HFFc6 (cell line): Measurements from ENCODE around the gene RHBDL3. TPM values are rescaled to one million over a fixed set of nuclear protein-coding genes. Genes with fewer than 3 reads are reported as not detected.

Experiments
- DNase-seq: peaks from one replicate; pipeline ENCODE4 v3.0.0-alpha.2; 2018
- H3K27ac Mint-ChIP-seq: 2 replicates; pipeline ENCODE4 v1.8.0; 2020; ENCODE audit warnings: mild to moderate bottlenecking, mixed read lengths
- H3K27me3 Mint-ChIP-seq: 2 replicates; pipeline ENCODE4 v1.8.0; 2021; ENCODE audit warnings: mild to moderate bottlenecking, moderate library complexity, mixed read lengths; ENCODE audit not compliant: insufficient read depth
- H3K36me3 Mint-ChIP-seq: 2 replicates; pipeline ENCODE4 v1.8.0; 2021; ENCODE audit warnings: low read depth, mixed read lengths
- H3K4me1 Mint-ChIP-seq: 2 replicates; pipeline ENCODE4 v1.8.0; 2020; ENCODE audit warnings: low read depth, mixed read lengths
- H3K4me3 Mint-ChIP-seq: 2 replicates; pipeline ENCODE4 v1.8.0; 2020; ENCODE audit warnings: mild to moderate bottlenecking, moderate library complexity, mixed read lengths
- H3K9me3 Mint-ChIP-seq: 2 replicates; pipeline ENCODE4 v1.8.0; 2020; ENCODE audit warnings: mild to moderate bottlenecking, mixed read lengths
- CTCF ChIP-seq: fragments of 200-600 bp; sonication (generic); IDR thresholded peaks from 2 replicates; pipeline ENCODE4 v1.5.0; 2021; ENCODE audit warnings: antibody characterized with exemption, mild to moderate bottlenecking
- microRNA-seq: library from miRNA; unstranded; fragments of <30 nt; microRNA quantifications from one replicate; pipeline ENCODE4, GENCODE V29; 2019
- total RNA-seq, 6 experiments: library from RNA; stranded (reverse); fragmentation: NEBNext Ultra II Directional; extraction: Animal tissue kit (Norgen Biotek cat#: 25700); gene quantifications; 2 replicates in 1 of 6; 3 replicates in 5 of 6; pipeline ENCODE4 v1.2.3, GENCODE V29; 2021

Gene RHBDL3
- total RNA-seq, 6 experiments from 2014 or later: 0.07 TPM; not detected in 5

GRCh38 chr17:32370426-32370825, 104.8 kb downstream of the RHBDL3 start:
- DNase-seq: no peak
- no peak for TF ChIP-seq CTCF
- no peak overlapping the region; the same call in 1 of the 2 replicates for H3K4me3 Mint-ChIP-seq
- peaks cover 29% of the 10 kb centered on the region for H3K36me3 Mint-ChIP-seq
- no peak overlapping the region for H3K27ac Mint-ChIP-seq
- H3K27me3 Mint-ChIP-seq: no peaks in the 10 kb centered on the region
- no peaks in the 10 kb centered on the region for H3K9me3 Mint-ChIP-seq
- peaks cover 18% of the 10 kb centered on the region for H3K4me1 Mint-ChIP-seq

Small RNAs within 50 kb of the gene (microRNA-seq; reads per million reads assigned to microRNA genes)
- gene MIR632: not detected

Other genes starting within 250 kb of the RHBDL3 start
- 10 to 100 TPM; 20.8 to 26.8 (median 23.6) TPM for gene RHOT1, start 123.3 kb upstream of the RHBDL3 start, total RNA-seq
- gene C17orf75, start 76.3 kb downstream of the RHBDL3 start, total RNA-seq: 10 to 100 TPM; 16.4 to 25.9 (median 23.9) TPM
- 100 to 1,000 TPM; 128 to 173 (median 153) TPM for gene ZNF207, start 84.3 kb downstream of the RHBDL3 start, total RNA-seq
- gene PSMD11, start 178.7 kb downstream of the RHBDL3 start, total RNA-seq: 100 to 1,000 TPM; 105 to 121 (median 110) TPM
- gene CDK5R1, start 221.2 kb downstream of the RHBDL3 start, total RNA-seq: 1 to 10 TPM in 5 of 6 experiments, under 1 TPM in 1; 1.00 to 1.9 (median 1.3) TPM